Panc1 (cell line): ENCODE data around the gene TM9SF4. TPM values are rescaled to one million over a fixed set of nuclear protein-coding genes. Genes with fewer than 3 reads are reported as not detected.

ENCODE experiments used
- ATAC-seq: fragments of 200-7000 bp; cut with Tn5 transposase; 2 replicates; pipeline ENCODE4 v1.9.1; 2020; ENCODE audit warnings: mild to moderate bottlenecking, moderate library complexity
- BruUV-seq: library from RNA; stranded (reverse); fragments of 400-500 nt; replicated peaks from 2 replicates; lab custom pipeline; 2021; lab: Mats Ljungman, UMichigan
- CTCF ChIA-PET: fragments of 300-600 bp; sonication (Branson Sonifier 250); formaldehyde crosslinking; loops from one replicate; lab custom pipeline; 2022; ENCODE audit warnings: antibody characterized with exemption; lab: Charles Lee
- POLR2A ChIA-PET: fragments of 300-600 bp; sonication (Branson Sonifier 250); formaldehyde crosslinking; loops from one replicate; lab custom pipeline; 2022; ENCODE audit warnings: antibody characterized with exemption; lab: Charles Lee
- DNase-seq: peaks from one replicate; pipeline ENCODE4 v3.0.0-alpha.2; 2010; ENCODE audit warnings: low read depth, low spot score
- H3K27ac ChIP-seq: 2 replicates; pipeline ENCODE4 v1.5.1; 2011; ENCODE audit warnings: mild to moderate bottlenecking, low read length, inconsistent platforms
- H3K27me3 ChIP-seq: fragments of 200-500 bp; sonication (Bioruptor generic); 2 replicates; pipeline ENCODE4 v1.6.0; 2014; ENCODE audit warnings: low read length, inconsistent platforms; ENCODE audit not compliant: control insufficient read depth, insufficient read depth
- H3K36me3 ChIP-seq: fragments of 200-500 bp; sonication (Bioruptor generic); 2 replicates; pipeline ENCODE4 v1.5.1; 2014; ENCODE audit warnings: inconsistent platforms, mild to moderate bottlenecking, low read length, moderate library complexity; ENCODE audit not compliant: control insufficient read depth, insufficient read depth
- H3K4me1 ChIP-seq: 2 replicates; pipeline ENCODE4 v1.5.1; 2011; ENCODE audit warnings: inconsistent platforms, mild to moderate bottlenecking, low read length, moderate library complexity; ENCODE audit not compliant: control insufficient read depth, insufficient read depth
- H3K4me3 ChIP-seq, 2 experiments: 2 replicates each; pipeline ENCODE4 v1.5.1; 2011 to 2012; ENCODE audit warnings: low read depth in 2 of 2, low read length in 2 of 2, mild to moderate bottlenecking in 2 of 2, inconsistent platforms in 1 of 2, moderate library complexity in 1 of 2
- H3K9me3 ChIP-seq: fragments of 200-500 bp; sonication (Bioruptor generic); 2 replicates; pipeline ENCODE4 v1.5.1; 2014; ENCODE audit warnings: low read depth, mild to moderate bottlenecking, inconsistent platforms, low read length, moderate library complexity; ENCODE audit not compliant: control insufficient read depth, insufficient read depth
- CTCF ChIP-seq: fragments of 450-650 bp; IDR thresholded peaks from 2 replicates; pipeline ENCODE4 v1.5.1; 2017; ENCODE audit warnings: mild to moderate bottlenecking
- POLR2AphosphoS5 ChIP-seq: IDR thresholded peaks from 2 replicates; pipeline ENCODE4 v1.6.1; 2012; ENCODE audit warnings: mild to moderate bottlenecking, low read depth, low read length, moderate library complexity
- REST ChIP-seq, 2 experiments: IDR thresholded peaks; 2 replicates each; pipeline ENCODE4 v1.6.1; 2011 to 2012; ENCODE audit warnings: low read depth in 2 of 2, control low read depth in 1 of 2, low read length in 1 of 2, mild to moderate bottlenecking in 1 of 2, moderate library complexity in 1 of 2; ENCODE audit not compliant: insufficient read depth in 1 of 2
- SIN3A ChIP-seq: IDR thresholded peaks from 2 replicates; pipeline ENCODE4 v1.6.1; 2012; ENCODE audit warnings: low read depth, mild to moderate bottlenecking, low read length, moderate library complexity, borderline replicate concordance; ENCODE audit not compliant: insufficient read depth
- TCF7L2 ChIP-seq: IDR thresholded peaks from 2 replicates; pipeline ENCODE4 v1.6.1; 2011; ENCODE audit warnings: mild to moderate bottlenecking, low read depth, low read length, inconsistent platforms
- in situ Hi-C: cut with HindIII; loops from 2 replicates; pipeline ENCODE4 v1.10.0; 2016; ENCODE audit warnings: low sequenced_read_pairs, low pct_unique_long_range_greater_than_20kb
- intact Hi-C: fragments of 100-400 bp; cut with micrococcal nuclease; formaldehyde crosslinking; loops from one replicate; pipeline ENCODE4 v1.10.0; 2022; ENCODE audit not compliant: unreplicated experiment
- total RNA-seq: library from RNA; stranded (reverse); gene quantifications from one replicate; pipeline ENCODE4 v1.2.1, GENCODE V29; 2021; ENCODE audit not compliant: unreplicated experiment

TM9SF4 gene
- total RNA-seq, 1 experiment from 2014 or later, result 180 TPM

GRCh38 chr20:32077190-32077589 is 32.3 kb upstream of the TM9SF4 start:
- DNase-seq (no peak), ATAC-seq (no peak)
- Histone ChIP-seq H3K4me3 (no peak overlapping the region), H3K36me3 (no peaks in the 10 kb centered on the region), H3K27me3 (peaks cover 3% of the 10 kb centered on the region; the same call in 1 of the 2 replicates), H3K4me1 (no peaks in the 10 kb centered on the region), H3K27ac (no peak overlapping the region), H3K9me3 (no peaks in the 10 kb centered on the region)
- intact Hi-C loops, result no loop called here
- in situ Hi-C loops, result no loop called here
- BruUV-seq, result no TSS peak
- CTCF ChIA-PET, result no interaction called here
- no peak for TF ChIP-seq POLR2AphosphoS5
- no peak for TF ChIP-seq TCF7L2
- TF ChIP-seq REST (IDR thresholded peaks at IDR 0.05; ENCODE audit: insufficient read depth in 1 of 2, low read depth in 2 of 2, low read length in 1 of 2), result no peak
- no peak for TF ChIP-seq CTCF
- no peak for TF ChIP-seq SIN3A
- POLR2A ChIA-PET, result no interaction called here

GRCh38 chr20:32078322-32078721 is 31.2 kb upstream of the TM9SF4 start:
- no TSS peak for BruUV-seq
- ATAC-seq, result no peak
- DNase-seq, result no peak
- intact Hi-C loops (no loop called here), in situ Hi-C loops (no loop called here)
- Histone ChIP-seq H3K27ac (no peak overlapping the region), H3K36me3 (no peaks in the 10 kb centered on the region), H3K4me1 (no peaks in the 10 kb centered on the region), H3K27me3 (peaks cover 8% of the 10 kb centered on the region), H3K9me3 (no peaks in the 10 kb centered on the region), H3K4me3 (no peak overlapping the region)
- POLR2A ChIA-PET, result interaction anchor here (1.2 kb wide), 1 partner anchor 49 kb away, joined by 12 read pairs; no protein-coding TSS in a partner anchor
- TF ChIP-seq TCF7L2 (no peak), CTCF (no peak), SIN3A (no peak), REST (IDR thresholded peaks at IDR 0.05; ENCODE audit: insufficient read depth in 1 of 2, low read depth in 2 of 2, low read length in 1 of 2) (no peak), POLR2AphosphoS5 (no peak)
- CTCF ChIA-PET, result interaction anchor here (0.7 to 1.1 kb wide), 3 partner anchors 31 to 167 kb away, joined by 3 to 4 read pairs (median 4); partner anchors contain the start of gene TM9SF4
